GM21825 (cell line): Measurements from ENCODE around the gene TMEM92.
"Not testable (repeated sequence)": the region's sequence is repeated elsewhere in the genome, so short reads cannot be mapped to it uniquely, and the experiment has no call there.

Experiments
- ATAC-seq: cut with Tn5 transposase; IDR thresholded peaks from one replicate; pipeline ENCODE4 v1.9.1; 2021; ENCODE audit warnings: mild to moderate bottlenecking, moderate library complexity; ENCODE audit not compliant: unreplicated experiment

The TMEM92 gene

GRCh38 chr17:50261051-50261915 lies 13.0 kb upstream of the TMEM92 start:
- ATAC-seq: no peak

GRCh38 chr17:50262001-50262794 lies 12.1 kb upstream of the TMEM92 start:
- ATAC-seq: no peak

GRCh38 chr17:50263331-50264262 lies 10.7 kb upstream of the TMEM92 start:
- ATAC-seq: no peak

- ATAC-seq: no peak
Observed at GRCh38 chr17:50264263-50265113, 9.8 kb upstream of the TMEM92 start.

- no peak for ATAC-seq
Observed at GRCh38 chr17:50265212-50265611, 9.1 kb upstream of the TMEM92 start.

GRCh38 chr17:50265690-50266315 lies 8.5 kb upstream of the TMEM92 start:
- no peak for ATAC-seq

- ATAC-seq: no peak
Observed at GRCh38 chr17:50266384-50267073, 7.7 kb upstream of the TMEM92 start.

- no peak for ATAC-seq
Observed at GRCh38 chr17:50267074-50267841, 7.0 kb upstream of the TMEM92 start.

- no peak for ATAC-seq
Observed at GRCh38 chr17:50268026-50268425, 6.2 kb upstream of the TMEM92 start.

GRCh38 chr17:50268743-50269275 lies 5.5 kb upstream of the TMEM92 start:
- no peak for ATAC-seq

- no peak for ATAC-seq
Observed at GRCh38 chr17:50269477-50270434, 4.5 kb upstream of the TMEM92 start.

GRCh38 chr17:50270435-50271362 lies 3.6 kb upstream of the TMEM92 start:
- ATAC-seq: no peak

- ATAC-seq: not testable (repeated sequence)
Observed at GRCh38 chr17:50271363-50271750, 2.9 kb upstream of the TMEM92 start.

- no peak for ATAC-seq
Observed at GRCh38 chr17:50272246-50272645, 2.0 kb upstream of the TMEM92 start.

- no peak for ATAC-seq
Observed at GRCh38 chr17:50272711-50273653, 1.3 kb upstream of the TMEM92 start.
